NCI-H510A (cell line): ENCODE measurements around the gene CASK.
"Not testable (repeated sequence)": the region's sequence is repeated elsewhere in the genome, so short reads cannot be mapped to it uniquely, and the experiment has no call there.

Source experiments
- DNase-seq: peaks from one replicate; lab custom pipeline; 2025; lab: John Stamatoyannopoulos, UW

The CASK gene

GRCh38 chrX:41732260-41732659 is 191.1 kb downstream of the CASK start:
- no peak for DNase-seq

GRCh38 chrX:41730081-41730480 is 193.3 kb downstream of the CASK start:
- DNase-seq: no peak

GRCh38 chrX:41728125-41728524 is 195.2 kb downstream of the CASK start:
- DNase-seq: no peak

GRCh38 chrX:41723826-41724225 is 199.5 kb downstream of the CASK start, which contains the start of gene GPR82:
TSS of gene GPR82 (plus strand) at chrX:41724181. CDS start at chrX:41727027, 2,846 bp downstream.
- DNase-seq: no peak

GRCh38 chrX:41722816-41723618 is 200.3 kb downstream of the CASK start:
- DNase-seq: no peak

- DNase-seq: no peak
These were observed 201.1 kb downstream of the CASK start for GRCh38 chrX:41722214-41722613.

GRCh38 chrX:41721590-41721989 is 201.8 kb downstream of the CASK start:
- DNase-seq: no peak

- no peak for DNase-seq
These were observed 203.1 kb downstream of the CASK start for GRCh38 chrX:41720125-41720779.

- DNase-seq: not testable (repeated sequence)
These were observed 203.7 kb downstream of the CASK start for GRCh38 chrX:41719610-41720009.

GRCh38 chrX:41718481-41719235 is 204.7 kb downstream of the CASK start:
- DNase-seq: no peak

GRCh38 chrX:41716767-41717473 is 206.4 kb downstream of the CASK start:
- DNase-seq: no peak

- no peak for DNase-seq
These were observed 207.1 kb downstream of the CASK start for GRCh38 chrX:41716222-41716621.

- no peak for DNase-seq
These were observed 212.2 kb downstream of the CASK start for GRCh38 chrX:41711021-41711667.

GRCh38 chrX:41708486-41708885 is 214.9 kb downstream of the CASK start:
- DNase-seq: no peak

GRCh38 chrX:41707218-41707617 is 216.1 kb downstream of the CASK start:
- DNase-seq: no peak

GRCh38 chrX:41705680-41706374 is 217.5 kb downstream of the CASK start:
- no peak for DNase-seq

GRCh38 chrX:41705042-41705441 is 218.3 kb downstream of the CASK start:
- DNase-seq: no peak

GRCh38 chrX:41703574-41704029 is 219.8 kb downstream of the CASK start:
- no peak for DNase-seq

- no peak for DNase-seq
These were observed 227.9 kb downstream of the CASK start for GRCh38 chrX:41695426-41695825.

GRCh38 chrX:41693024-41693423 is 230.3 kb downstream of the CASK start:
- no peak for DNase-seq
